OCI-LY7 (cell line): ENCODE measurements around the gene VWA8. TPM values are rescaled to one million over a fixed set of nuclear protein-coding genes. Genes with fewer than 3 reads are reported as not detected.

Source experiments
- BruUV-seq: library from RNA; stranded (reverse); fragments of 400-500 nt; replicated peaks from 2 replicates; lab custom pipeline; 2021; lab: Mats Ljungman, UMichigan
- CTCF ChIA-PET: fragments of 300-600 bp; sonication (Branson Sonifier 250); formaldehyde crosslinking; loops from one replicate; lab custom pipeline; 2022; ENCODE audit warnings: antibody characterized with exemption; ENCODE audit not compliant: unreplicated experiment; lab: Charles Lee
- POLR2A ChIA-PET: fragments of 300-600 bp; sonication (Branson Sonifier 250); formaldehyde crosslinking; loops from one replicate; lab custom pipeline; 2022; ENCODE audit warnings: antibody characterized with exemption; lab: Charles Lee
- DNase-seq: peaks from one replicate; pipeline ENCODE4 v3.0.0-alpha.2; 2015; ENCODE audit warnings: low spot score
- H2AFZ ChIP-seq: fragments of 200-600 bp; sonication (generic), shearing (Covaris generic); 2 replicates; pipeline ENCODE4 v1.6.1; 2014; ENCODE audit warnings: mild to moderate bottlenecking, antibody characterized with exemption, low read length, moderate library complexity
- H3K27ac ChIP-seq: fragments of 200-600 bp; sonication (generic); 2 replicates; pipeline ENCODE4 v1.5.1; 2014; ENCODE audit warnings: mixed run types, low read depth, mild to moderate bottlenecking, moderate library complexity, low read length, inconsistent platforms; ENCODE audit not compliant: poor library complexity, severe bottlenecking
- H3K36me3 ChIP-seq: fragments of 200-600 bp; sonication (generic); 2 replicates; pipeline ENCODE4 v1.6.1; 2014; ENCODE audit warnings: mild to moderate bottlenecking, antibody characterized with exemption, low read length, moderate library complexity, mixed read lengths; ENCODE audit not compliant: insufficient read depth
- H3K4me1 ChIP-seq: fragments of 200-600 bp; sonication (generic); 2 replicates; pipeline ENCODE4 v1.5.1; 2014; ENCODE audit warnings: mild to moderate bottlenecking, low read length; ENCODE audit not compliant: insufficient read depth, poor library complexity, severe bottlenecking
- H3K4me2 ChIP-seq: fragments of 200-600 bp; sonication (generic); 2 replicates; pipeline ENCODE4 v1.6.1; 2014; ENCODE audit warnings: mild to moderate bottlenecking, low read length
- H3K4me3 ChIP-seq: fragments of 200-600 bp; sonication (generic); 2 replicates; pipeline ENCODE4 v1.5.1; 2014; ENCODE audit warnings: mild to moderate bottlenecking, low read depth, low read length; ENCODE audit not compliant: poor library complexity, severe bottlenecking
- H3K79me2 ChIP-seq: fragments of 200-600 bp; sonication (generic); 2 replicates; pipeline ENCODE4 v1.6.1; 2016; ENCODE audit warnings: low read depth, mild to moderate bottlenecking, low read length, moderate library complexity, mixed read lengths; ENCODE audit not compliant: insufficient read depth
- H3K9me2 ChIP-seq: fragments of 200-600 bp; sonication (generic); 2 replicates; pipeline ENCODE4 v1.6.1; 2016; ENCODE audit warnings: mild to moderate bottlenecking, low read length, mixed read lengths; ENCODE audit not compliant: insufficient read depth
- H3K9me3 ChIP-seq: fragments of 200-600 bp; sonication (generic); 2 replicates; pipeline ENCODE4 v1.6.1; 2014; ENCODE audit warnings: mild to moderate bottlenecking, mixed run types, low read length, mixed read lengths
- H4K20me1 ChIP-seq: fragments of 200-600 bp; sonication (generic); 2 replicates; pipeline ENCODE4 v1.6.1; 2014; ENCODE audit warnings: mild to moderate bottlenecking, antibody characterized with exemption, low read length, moderate library complexity, mixed read lengths; ENCODE audit not compliant: insufficient read depth
- EZH2phosphoT487 ChIP-seq: fragments of 200-600 bp; sonication (generic); IDR thresholded peaks from 2 replicates; pipeline ENCODE4 v1.6.1; 2018; ENCODE audit warnings: low read depth, borderline replicate concordance, mild to moderate bottlenecking, mixed run types, antibody characterized with exemption, low read length, moderate library complexity, mixed read lengths
- intact Hi-C: fragments of 100-400 bp; cut with micrococcal nuclease; formaldehyde crosslinking; loops from one replicate; pipeline ENCODE4 v1.10.0; 2022; ENCODE audit not compliant: unreplicated experiment
- total RNA-seq, 2 experiments: library from RNA; depleted of rRNA in 1 of 2; stranded (reverse); fragments of >200 nt in 1 of 2; shearing (Covaris generic) in 1 of 2; gene quantifications; 2 replicates each; pipeline ENCODE4 v1.2.3, GENCODE V29; 2014 to 2022
- TF ChIP-seq, protein P1 (sequence below): fragments of 200-600 bp; sonication (generic); conservative IDR thresholded peaks from 2 replicates; pipeline ENCODE4 v1.5.1; 2014; ENCODE audit warnings: mild to moderate bottlenecking, antibody characterized with exemption, low read length, moderate library complexity, mixed read lengths

The VWA8 gene
- total RNA-seq, 2 experiments from 2014 or later = 26.4 to 31.5 TPM

GRCh38 chr13:41742917-41743552 is 217.9 kb downstream of the VWA8 start:
- Histone ChIP-seq H3K9me3 (no peaks in the 10 kb centered on the region), H4K20me1 (no peaks in the 10 kb centered on the region), H3K4me1 (no peaks in the 10 kb centered on the region), H3K4me2 (no peak overlapping the region), H3K27ac (no peak overlapping the region), H3K4me3 (no peak overlapping the region), H3K36me3 (peaks cover 5% of the 10 kb centered on the region; the same call in 1 of the 2 replicates), H3K9me2 (no peaks in the 10 kb centered on the region), H3K79me2 (no peaks in the 10 kb centered on the region), H2AFZ (no peak overlapping the region)
- TF ChIP-seq, protein P1, sequence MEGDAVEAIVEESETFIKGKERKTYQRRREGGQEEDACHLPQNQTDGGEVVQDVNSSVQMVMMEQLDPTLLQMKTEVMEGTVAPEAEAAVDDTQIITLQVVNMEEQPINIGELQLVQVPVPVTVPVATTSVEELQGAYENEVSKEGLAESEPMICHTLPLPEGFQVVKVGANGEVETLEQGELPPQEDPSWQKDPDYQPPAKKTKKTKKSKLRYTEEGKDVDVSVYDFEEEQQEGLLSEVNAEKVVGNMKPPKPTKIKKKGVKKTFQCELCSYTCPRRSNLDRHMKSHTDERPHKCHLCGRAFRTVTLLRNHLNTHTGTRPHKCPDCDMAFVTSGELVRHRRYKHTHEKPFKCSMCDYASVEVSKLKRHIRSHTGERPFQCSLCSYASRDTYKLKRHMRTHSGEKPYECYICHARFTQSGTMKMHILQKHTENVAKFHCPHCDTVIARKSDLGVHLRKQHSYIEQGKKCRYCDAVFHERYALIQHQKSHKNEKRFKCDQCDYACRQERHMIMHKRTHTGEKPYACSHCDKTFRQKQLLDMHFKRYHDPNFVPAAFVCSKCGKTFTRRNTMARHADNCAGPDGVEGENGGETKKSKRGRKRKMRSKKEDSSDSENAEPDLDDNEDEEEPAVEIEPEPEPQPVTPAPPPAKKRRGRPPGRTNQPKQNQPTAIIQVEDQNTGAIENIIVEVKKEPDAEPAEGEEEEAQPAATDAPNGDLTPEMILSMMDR = no peak
- TF ChIP-seq EZH2phosphoT487 = no peak
- intact Hi-C loops = no loop called here
- CTCF ChIA-PET = no interaction called here
- POLR2A ChIA-PET = no interaction called here
- no peak for DNase-seq
- no TSS peak for BruUV-seq

DNA sequence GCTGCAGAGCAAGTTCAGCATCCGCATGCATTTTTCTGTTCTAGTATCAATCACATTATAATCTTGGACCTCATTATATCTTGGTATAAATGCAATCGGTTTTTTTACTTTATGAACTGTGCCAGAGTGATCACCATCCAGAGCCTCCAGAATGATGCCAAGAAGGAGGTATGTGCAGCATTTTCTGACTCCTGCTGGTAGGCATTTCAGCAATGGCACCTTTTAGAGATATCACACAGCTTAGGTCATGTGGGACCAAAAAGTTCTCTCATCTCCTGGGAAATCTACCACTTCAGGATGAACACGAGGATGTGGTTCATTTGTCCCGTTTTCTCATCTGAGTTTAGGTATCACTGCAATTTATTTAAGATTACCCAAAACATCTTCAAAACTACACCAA is 220.4 kb downstream of the VWA8 start:
- H3K4me1 ChIP-seq = no peaks in the 10 kb centered on the region
- no peaks in the 10 kb centered on the region for H4K20me1 ChIP-seq
- ChIA-PET POLR2A (interaction anchor here (0.6 to 1.2 kb wide), 4 partner anchors 12 to 441 kb away, joined by 3 to 6 read pairs (median 4); no protein-coding TSS in a partner anchor), CTCF (no interaction called here)
- no peaks in the 10 kb centered on the region for H3K9me2 ChIP-seq
- DNase-seq = no peak
- TF ChIP-seq, protein P1 = no peak
- no peak for TF ChIP-seq EZH2phosphoT487
- no peak overlapping the region for H3K4me3 ChIP-seq
- H3K9me3 ChIP-seq = no peaks in the 10 kb centered on the region
- H2AFZ ChIP-seq = no peak overlapping the region
- intact Hi-C loops = no loop called here
- no TSS peak for BruUV-seq
- H3K79me2 ChIP-seq = no peaks in the 10 kb centered on the region
- no peak overlapping the region for H3K4me2 ChIP-seq
- no peak overlapping the region for H3K27ac ChIP-seq
- no peaks in the 10 kb centered on the region for H3K36me3 ChIP-seq
